ENCODE measurements around the gene DUSP1. TPM values are rescaled to one million over a fixed set of nuclear protein-coding genes. Genes with fewer than 3 reads are reported as not detected.

The DUSP1 gene
- total RNA-seq, 1 donor from 2014 or later = 150 TPM

DNA sequence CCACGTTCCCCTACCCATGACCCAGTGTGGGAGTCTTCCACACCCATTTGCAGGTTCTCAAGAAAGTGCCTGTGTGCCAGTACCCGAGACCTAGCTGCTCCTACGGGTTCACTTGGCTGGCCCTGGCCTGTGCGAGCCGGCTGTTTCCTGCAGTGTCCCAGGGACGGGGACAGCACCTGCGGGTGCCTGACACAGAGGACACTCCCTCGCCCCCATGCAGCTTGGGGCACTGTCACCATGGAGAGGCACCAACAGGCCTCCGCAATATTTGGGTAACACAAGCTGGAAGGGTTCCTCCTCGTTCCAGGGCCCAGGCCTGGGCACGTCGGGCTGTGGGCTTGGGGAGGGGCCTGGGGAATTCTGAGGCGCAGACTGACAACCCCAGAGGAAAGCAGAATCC is 41.4 kb downstream of the DUSP1 start:
- no peak overlapping the region for H3K27ac Mint-ChIP-seq (ENCODE audit: unreplicated experiment)
- peaks cover 27% of the 10 kb centered on the region for H3K4me1 Mint-ChIP-seq (ENCODE audit: low read depth)
- no peaks in the 10 kb centered on the region for H3K27me3 Mint-ChIP-seq (ENCODE audit: low read depth)
- H3K9me3 Mint-ChIP-seq (ENCODE audit: low read depth) = no peaks in the 10 kb centered on the region
- TF ChIP-seq, protein P1, sequence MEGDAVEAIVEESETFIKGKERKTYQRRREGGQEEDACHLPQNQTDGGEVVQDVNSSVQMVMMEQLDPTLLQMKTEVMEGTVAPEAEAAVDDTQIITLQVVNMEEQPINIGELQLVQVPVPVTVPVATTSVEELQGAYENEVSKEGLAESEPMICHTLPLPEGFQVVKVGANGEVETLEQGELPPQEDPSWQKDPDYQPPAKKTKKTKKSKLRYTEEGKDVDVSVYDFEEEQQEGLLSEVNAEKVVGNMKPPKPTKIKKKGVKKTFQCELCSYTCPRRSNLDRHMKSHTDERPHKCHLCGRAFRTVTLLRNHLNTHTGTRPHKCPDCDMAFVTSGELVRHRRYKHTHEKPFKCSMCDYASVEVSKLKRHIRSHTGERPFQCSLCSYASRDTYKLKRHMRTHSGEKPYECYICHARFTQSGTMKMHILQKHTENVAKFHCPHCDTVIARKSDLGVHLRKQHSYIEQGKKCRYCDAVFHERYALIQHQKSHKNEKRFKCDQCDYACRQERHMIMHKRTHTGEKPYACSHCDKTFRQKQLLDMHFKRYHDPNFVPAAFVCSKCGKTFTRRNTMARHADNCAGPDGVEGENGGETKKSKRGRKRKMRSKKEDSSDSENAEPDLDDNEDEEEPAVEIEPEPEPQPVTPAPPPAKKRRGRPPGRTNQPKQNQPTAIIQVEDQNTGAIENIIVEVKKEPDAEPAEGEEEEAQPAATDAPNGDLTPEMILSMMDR (IDR thresholded peaks at IDR 0.05) = no peak
- H3K4me3 Mint-ChIP-seq (ENCODE audit: unreplicated experiment) = no peak overlapping the region
- peak; percentile 71 for DNase-seq (ENCODE audit: low spot score)
- H3K36me3 Mint-ChIP-seq (ENCODE audit: low read depth) = no peaks in the 10 kb centered on the region

DNA sequence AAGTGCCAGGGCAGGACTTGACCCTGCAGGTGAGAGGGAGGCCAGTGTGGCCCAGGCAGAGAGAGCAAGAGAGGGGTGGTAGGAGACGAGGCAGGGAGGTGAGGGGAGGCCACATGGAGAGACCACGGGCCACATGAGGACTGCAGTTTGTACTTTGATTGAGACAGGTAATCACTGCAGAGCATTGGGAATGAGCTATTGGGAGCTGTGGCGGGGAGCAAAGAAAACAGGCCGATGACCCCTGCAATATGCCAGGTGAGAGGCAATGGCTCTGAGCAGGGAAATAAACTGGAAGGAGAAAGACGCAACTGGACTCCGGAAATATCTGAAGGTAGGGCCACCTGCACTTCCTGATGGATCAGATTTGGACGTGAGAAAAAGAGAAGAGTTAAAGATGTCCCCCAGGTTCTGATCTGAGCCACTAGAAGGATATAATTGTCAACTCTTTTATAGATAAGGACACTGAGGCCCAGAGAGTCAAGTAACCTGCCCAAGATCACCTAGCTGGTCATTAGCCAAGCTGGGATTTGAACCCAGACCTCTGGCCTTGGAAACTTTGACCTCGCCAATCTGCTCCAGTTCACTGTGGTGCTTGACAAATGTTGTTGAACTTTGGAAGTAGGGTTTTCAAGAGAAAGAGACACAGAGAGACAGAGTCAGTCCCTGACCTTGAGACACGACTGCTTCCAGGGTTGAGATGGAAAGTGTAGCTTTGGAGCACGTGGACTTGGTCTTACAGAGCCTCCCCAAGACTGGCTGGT is 42.3 kb downstream of the DUSP1 start:
- Mint-ChIP-seq H3K9me3 (ENCODE audit: low read depth) (no peaks in the 10 kb centered on the region), H3K27ac (ENCODE audit: unreplicated experiment) (no peak overlapping the region), H3K36me3 (ENCODE audit: low read depth) (no peaks in the 10 kb centered on the region), H3K4me3 (ENCODE audit: unreplicated experiment) (no peak overlapping the region), H3K4me1 (ENCODE audit: low read depth) (peaks cover 20% of the 10 kb centered on the region), H3K27me3 (ENCODE audit: low read depth) (no peaks in the 10 kb centered on the region)
- TF ChIP-seq, protein P1 (IDR thresholded peaks at IDR 0.05) = no peak
- DNase-seq (ENCODE audit: low spot score) = peak; percentile 56

DNA sequence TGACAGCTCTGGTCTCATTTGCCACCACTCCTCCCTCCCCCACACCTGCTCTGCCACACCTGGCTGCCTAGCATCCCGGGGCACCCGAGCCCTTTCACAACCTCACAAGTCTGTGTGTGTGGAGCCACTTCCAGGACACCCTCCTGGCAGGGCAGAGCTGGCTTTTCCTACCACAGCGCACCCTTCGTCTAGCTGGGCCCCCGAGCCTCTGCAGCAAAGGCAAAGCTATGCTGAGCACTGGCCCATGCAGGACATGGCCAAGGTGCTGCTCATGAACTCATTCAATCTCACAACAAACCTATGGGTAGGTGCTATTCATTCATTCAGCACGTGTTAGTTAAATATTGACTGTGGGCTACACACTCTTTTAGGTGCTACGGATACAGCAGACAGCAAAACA is 43.4 kb downstream of the DUSP1 start:
- TF ChIP-seq, protein P1 (IDR thresholded peaks at IDR 0.05) = no peak
- peaks cover 9% of the 10 kb centered on the region for H3K4me1 Mint-ChIP-seq (ENCODE audit: low read depth)
- H3K27ac Mint-ChIP-seq (ENCODE audit: unreplicated experiment) = no peak overlapping the region
- no peak overlapping the region for H3K4me3 Mint-ChIP-seq (ENCODE audit: unreplicated experiment)
- DNase-seq (ENCODE audit: low spot score) = peak; percentile 66
- H3K27me3 Mint-ChIP-seq (ENCODE audit: low read depth) = no peaks in the 10 kb centered on the region
- no peaks in the 10 kb centered on the region for H3K36me3 Mint-ChIP-seq (ENCODE audit: low read depth)
- H3K9me3 Mint-ChIP-seq (ENCODE audit: low read depth) = no peaks in the 10 kb centered on the region

DNA sequence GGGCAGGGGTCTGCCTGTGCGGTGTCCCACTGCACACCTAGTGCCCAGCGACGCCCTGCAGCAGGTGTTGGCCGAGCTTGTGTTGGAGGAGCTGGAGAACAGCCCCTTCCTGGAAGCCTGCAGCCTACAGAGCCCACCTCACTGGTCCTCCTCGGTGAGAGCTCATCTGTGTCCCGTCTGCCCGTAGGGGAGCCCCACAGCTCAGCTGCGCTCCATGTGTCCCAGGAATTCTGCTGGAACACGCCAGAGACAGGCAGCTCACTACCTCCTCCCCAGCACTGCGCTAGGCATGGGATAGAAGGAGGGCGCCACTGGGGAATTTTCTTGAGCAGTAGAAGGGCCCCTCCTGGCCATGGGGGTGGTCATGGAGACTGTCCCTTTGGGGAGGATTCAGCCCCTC is 44.0 kb downstream of the DUSP1 start:
- no peaks in the 10 kb centered on the region for H3K27me3 Mint-ChIP-seq (ENCODE audit: low read depth)
- TF ChIP-seq, protein P1 (IDR thresholded peaks at IDR 0.05) = no peak
- no peaks in the 10 kb centered on the region for H3K9me3 Mint-ChIP-seq (ENCODE audit: low read depth)
- peak; percentile 59 for DNase-seq (ENCODE audit: low spot score)
- H3K4me1 Mint-ChIP-seq (ENCODE audit: low read depth) = peaks cover 11% of the 10 kb centered on the region
- no peak overlapping the region for H3K27ac Mint-ChIP-seq (ENCODE audit: unreplicated experiment)
- H3K36me3 Mint-ChIP-seq (ENCODE audit: low read depth) = no peaks in the 10 kb centered on the region
- no peak overlapping the region for H3K4me3 Mint-ChIP-seq (ENCODE audit: unreplicated experiment)

DNA sequence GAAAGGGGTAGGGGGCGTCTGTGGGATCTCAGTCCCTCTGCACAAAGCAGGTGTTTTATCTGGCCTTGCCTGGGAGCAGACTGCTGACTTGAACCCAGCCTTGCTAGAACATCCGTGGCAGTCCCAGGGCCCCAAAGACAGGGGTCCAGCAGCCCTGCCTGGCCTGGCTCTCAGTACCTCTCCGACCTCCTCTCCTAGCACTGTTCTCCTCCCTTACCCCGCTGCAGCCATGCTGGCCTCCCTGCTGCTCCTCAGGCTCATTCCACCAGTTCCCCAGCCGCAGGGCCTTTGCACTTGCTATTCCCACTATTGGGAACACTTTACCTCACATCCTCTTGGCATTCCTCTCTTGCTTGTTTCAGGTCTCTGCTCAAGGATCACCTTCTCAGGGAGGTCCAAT is 45.2 kb downstream of the DUSP1 start:
- Mint-ChIP-seq H3K9me3 (ENCODE audit: low read depth) (no peaks in the 10 kb centered on the region), H3K27ac (ENCODE audit: unreplicated experiment) (no peak overlapping the region), H3K4me3 (ENCODE audit: unreplicated experiment) (no peak overlapping the region), H3K4me1 (ENCODE audit: low read depth) (peaks cover 7% of the 10 kb centered on the region), H3K27me3 (ENCODE audit: low read depth) (no peaks in the 10 kb centered on the region), H3K36me3 (ENCODE audit: low read depth) (no peaks in the 10 kb centered on the region)
- TF ChIP-seq, protein P1 (IDR thresholded peaks at IDR 0.05) = no peak
- DNase-seq (ENCODE audit: low spot score) = peak; percentile 73
